Breast epithelium (tissue), 4 donors: ENCODE measurements around the gene XRCC6. TPM values are rescaled to one million over a fixed set of nuclear protein-coding genes. Genes with fewer than 3 reads are reported as not detected.
"Not testable (repeated sequence)": the region's sequence is repeated elsewhere in the genome, so short reads cannot be mapped to it uniquely, and the experiment has no call there.

Experiments used
- DNase-seq, 2 donors: peaks; one replicate each; pipeline ENCODE4 v3.0.0-alpha.2; 2019; ENCODE audit warnings: low spot score in 2 of 2
- H3K27ac ChIP-seq, 2 donors: fragments of 200-600 bp; sonication (generic) in 1 of 2; one replicate each; pipeline ENCODE4 v1.5.1; 2016 to 2019; ENCODE audit warnings: mild to moderate bottlenecking in 1 of 2
- H3K27me3 ChIP-seq, 2 donors: fragments of 200-600 bp; sonication (generic) in 1 of 2; one replicate each; pipeline versions ENCODE4 v1.5.1 to v1.6.0; 2017 to 2019; ENCODE audit warnings: control low read depth in 1 of 2, mild to moderate bottlenecking in 1 of 2
- H3K36me3 ChIP-seq: fragments of 200-600 bp; one replicate; pipeline ENCODE4 v1.5.1; 2019
- H3K4me1 ChIP-seq, 2 donors: fragments of 200-600 bp; sonication (generic); one replicate each; pipeline ENCODE4 v1.5.1; 2016 to 2019; ENCODE audit warnings: control low read depth in 1 of 2
- H3K4me3 ChIP-seq, 3 donors: fragments of 200-600 bp; sonication (generic); 1 replicate in 2 of 3; 2 replicates in 1 of 3; pipeline ENCODE4 v1.5.1; 2016 to 2019; ENCODE audit warnings: mild to moderate bottlenecking in 3 of 3, moderate library complexity in 2 of 3
- H3K9me3 ChIP-seq, 2 donors: fragments of 200-600 bp; sonication (generic) in 1 of 2; one replicate each; pipeline ENCODE4 v1.5.1; 2016 to 2019; ENCODE audit warnings: control low read depth in 1 of 2
- CTCF ChIP-seq, 3 donors: fragments of 450-650 bp; IDR thresholded peaks; one replicate each; pipeline ENCODE4 v1.5.1; 2016 to 2017; ENCODE audit warnings: antibody characterized with exemption in 3 of 3, mild to moderate bottlenecking in 3 of 3, moderate library complexity in 3 of 3
- POLR2A ChIP-seq: fragments of 450-650 bp; IDR thresholded peaks from one replicate; pipeline ENCODE4 v1.6.1; 2016; ENCODE audit warnings: antibody characterized with exemption, mild to moderate bottlenecking, moderate library complexity
- POLR2AphosphoS5 ChIP-seq, 3 donors: sonication (generic); formaldehyde crosslinking; IDR thresholded peaks; one replicate each; pipeline ENCODE4 v1.6.1; 2017; ENCODE audit warnings: antibody characterized with exemption in 3 of 3
- intact Hi-C: fragments of 100-400 bp; cut with DNase I; formaldehyde crosslinking; loops from one replicate; pipeline ENCODE4 v1.15.1; 2023; ENCODE audit warnings: low total_unique reads
- total RNA-seq, 3 donors: library from RNA; depleted of rRNA; stranded (reverse); fragments of >200 nt; gene quantifications; one replicate each; pipeline ENCODE4 v1.1.0, GENCODE V29; 2016

XRCC6 gene
- total RNA-seq, 3 donors from 2014 or later, result 194 to 232 (median 220) TPM

GRCh38 chr22:41661713-41662112, 40.6 kb downstream of the XRCC6 start:
- Histone ChIP-seq H3K9me3 (no peaks in the 10 kb centered on the region), H3K4me3 (no peak overlapping the region), H3K36me3 (peaks cover 15% of the 10 kb centered on the region), H3K27me3 (no peaks in the 10 kb centered on the region), H3K4me1 (no peaks in the 10 kb centered on the region), H3K27ac (no peak overlapping the region)
- intact Hi-C loops, result no loop called here
- DNase-seq, result no peak
- TF ChIP-seq POLR2A (no peak), POLR2AphosphoS5 (IDR thresholded peaks at IDR 0.05) (no peak), CTCF (IDR thresholded peaks at IDR 0.05) (no peak)

- H3K36me3 ChIP-seq, result peaks cover 15% of the 10 kb centered on the region
- intact Hi-C loops, DNase-seq, H3K4me1 ChIP-seq, H3K9me3 ChIP-seq, H3K27me3 ChIP-seq, H3K4me3 ChIP-seq, H3K27ac ChIP-seq: not testable (repeated sequence)
Measured at GRCh38 chr22:41663594-41663993, 42.5 kb downstream of the XRCC6 start.

- no peaks in the 10 kb centered on the region for H3K9me3 ChIP-seq
- H3K4me3 ChIP-seq, result no peak overlapping the region
- intact Hi-C loops, result no loop called here
- no peak overlapping the region for H3K27ac ChIP-seq
- no peak for TF ChIP-seq CTCF (IDR thresholded peaks at IDR 0.05)
- TF ChIP-seq POLR2A, result no peak
- no peak for TF ChIP-seq POLR2AphosphoS5 (IDR thresholded peaks at IDR 0.05)
- peaks cover 15% of the 10 kb centered on the region for H3K36me3 ChIP-seq
- peaks cover 0 to 4% of the 10 kb centered on the region in 2 donors for H3K4me1 ChIP-seq
- no peaks in the 10 kb centered on the region for H3K27me3 ChIP-seq
- DNase-seq, result no peak
Measured at GRCh38 chr22:41664490-41664889, 43.4 kb downstream of the XRCC6 start.

GRCh38 chr22:41664951-41665350, 43.9 kb downstream of the XRCC6 start:
- H3K4me3 ChIP-seq, result no peak overlapping the region
- intact Hi-C loops, result no loop called here
- H3K27me3 ChIP-seq, result no peaks in the 10 kb centered on the region
- peaks cover 13% of the 10 kb centered on the region for H3K36me3 ChIP-seq
- H3K27ac ChIP-seq, result no peak overlapping the region
- TF ChIP-seq POLR2AphosphoS5 (IDR thresholded peaks at IDR 0.05) (no peak), POLR2A (no peak), CTCF (IDR thresholded peaks at IDR 0.05) (no peak)
- no peak for DNase-seq
- peaks cover 0 to 4% of the 10 kb centered on the region in 2 donors for H3K4me1 ChIP-seq
- H3K9me3 ChIP-seq, result no peaks in the 10 kb centered on the region

GRCh38 chr22:41668971-41669911, 48.1 kb downstream of the XRCC6 start:
- Histone ChIP-seq H3K27me3 (no peaks in the 10 kb centered on the region), H3K4me1 (peaks cover 0 to 4% of the 10 kb centered on the region in 2 donors), H3K9me3 (no peaks in the 10 kb centered on the region), H3K36me3 (no peaks in the 10 kb centered on the region), H3K27ac (peak overlapping the region in 1 of 2 donors; percentile 26), H3K4me3 (no peak overlapping the region)
- TF ChIP-seq POLR2A (no peak), POLR2AphosphoS5 (IDR thresholded peaks at IDR 0.05) (no peak), CTCF (IDR thresholded peaks at IDR 0.05) (no peak)
- DNase-seq, result no peak
- intact Hi-C loops, result no loop called here

GRCh38 chr22:41672096-41672495, 51.0 kb downstream of the XRCC6 start:
- H3K9me3 ChIP-seq, H3K4me1 ChIP-seq, intact Hi-C loops, H3K27me3 ChIP-seq, DNase-seq, H3K4me3 ChIP-seq, H3K27ac ChIP-seq, H3K36me3 ChIP-seq: not testable (repeated sequence)
